ENCODE data around the gene TES. TPM values are rescaled to one million over a fixed set of nuclear protein-coding genes. Genes with fewer than 3 reads are reported as not detected.
"Not testable (repeated sequence)": the region's sequence is repeated elsewhere in the genome, so short reads cannot be mapped to it uniquely, and the experiment has no call there.

TES gene
- polyA plus RNA-seq, 1 donor = 17.0 TPM

DNA sequence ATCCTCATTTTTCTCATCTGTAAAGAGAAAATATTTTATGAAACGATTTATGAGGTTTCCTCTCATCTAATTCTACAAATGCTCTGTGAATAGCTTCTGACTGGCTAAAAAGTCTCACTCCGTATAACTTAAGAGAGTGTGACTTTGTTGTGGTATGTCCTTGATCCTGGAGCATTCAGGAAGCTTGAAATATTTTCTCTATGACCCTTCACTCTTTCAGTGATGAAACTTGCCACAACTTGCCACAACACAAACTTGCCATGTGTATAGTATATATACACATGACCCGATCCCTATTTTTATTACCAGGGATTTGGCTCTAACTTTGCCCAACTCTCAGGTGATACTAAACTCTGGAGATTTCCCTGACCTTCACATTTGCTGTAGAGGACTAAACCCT lies 74.1 kb downstream of the TES start:
- no peak for DNase-seq (ENCODE audit: low read depth)

DNA sequence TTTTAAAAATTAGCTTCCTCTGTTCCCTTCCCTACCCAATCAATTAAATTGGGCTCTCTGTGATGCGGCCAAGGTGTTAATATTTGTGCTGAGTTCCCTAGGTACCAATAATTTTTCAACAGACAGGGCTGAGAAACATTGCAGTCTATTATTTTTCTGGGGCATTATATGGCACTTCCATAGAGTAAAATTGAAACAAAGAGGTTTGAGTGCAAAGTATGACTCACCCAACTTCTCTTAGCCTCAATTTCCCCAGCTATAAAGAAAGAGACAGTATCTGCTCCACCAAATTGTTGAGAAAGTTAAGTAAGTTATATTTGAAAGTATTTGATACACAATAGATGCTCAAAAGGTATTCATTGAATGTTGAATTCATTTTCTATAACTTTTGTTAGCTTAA lies 74.9 kb downstream of the TES start:
- DNase-seq (ENCODE audit: low read depth) = no peak

DNA sequence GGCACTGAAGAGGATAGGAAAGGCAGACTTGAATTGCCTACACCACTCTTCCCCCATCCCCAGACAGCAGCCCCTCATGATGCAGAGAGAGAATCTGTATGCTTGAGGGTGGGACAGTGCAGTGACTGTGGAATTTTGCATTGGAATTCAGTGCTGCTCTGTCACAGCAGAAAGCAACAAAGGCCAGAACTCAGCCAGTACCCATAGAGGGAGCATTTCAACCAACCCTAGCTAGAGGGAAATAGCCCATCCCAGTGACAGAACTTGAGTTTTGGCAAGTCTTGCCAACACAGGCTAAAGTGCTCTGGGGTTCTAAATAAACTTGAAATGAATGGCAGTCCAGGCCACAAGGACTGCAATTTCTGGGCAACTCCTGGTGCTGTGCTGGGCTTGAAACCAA lies 80.4 kb downstream of the TES start:
- no peak for DNase-seq (ENCODE audit: low read depth)

DNA sequence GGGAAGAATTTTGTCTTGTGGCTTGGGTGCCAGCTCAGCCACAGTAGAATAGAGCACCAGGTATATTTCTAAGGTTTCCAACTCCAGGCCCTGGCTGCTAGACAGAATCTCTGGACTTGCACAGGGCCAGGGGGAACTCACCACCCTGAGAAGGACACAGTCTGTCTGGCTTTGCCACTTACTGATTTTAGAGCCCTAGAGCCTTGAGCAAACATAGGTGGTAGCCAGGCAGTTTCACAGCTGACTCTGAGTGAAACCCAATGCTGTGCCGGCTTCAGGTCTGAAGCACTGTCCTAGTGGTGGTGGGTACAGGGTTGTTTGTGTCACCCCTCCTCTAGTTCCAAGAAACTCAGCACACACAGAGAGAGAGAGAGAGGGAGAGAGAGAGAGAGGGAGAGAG lies 81.6 kb downstream of the TES start:
- DNase-seq (ENCODE audit: low read depth) = no peak

DNA sequence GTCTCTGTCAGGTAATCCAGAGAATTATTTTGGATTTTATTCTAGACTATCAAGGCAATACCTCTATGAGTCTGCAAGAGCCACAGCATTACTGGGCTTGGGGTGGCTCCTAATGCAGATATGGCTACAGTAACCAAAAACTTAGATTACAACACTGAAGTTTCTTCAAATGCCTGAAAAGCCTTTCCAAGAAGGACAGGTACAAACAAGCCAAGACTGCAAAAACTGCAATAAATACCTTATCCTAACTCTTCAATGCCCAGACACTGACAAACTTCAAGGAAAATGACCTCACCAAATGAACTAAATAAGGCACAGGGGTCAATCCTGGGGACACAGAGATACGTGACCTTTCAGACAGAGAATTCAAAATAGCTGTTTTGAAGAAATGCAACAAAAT lies 82.0 kb downstream of the TES start:
- no peak for DNase-seq (ENCODE audit: low read depth)

DNA sequence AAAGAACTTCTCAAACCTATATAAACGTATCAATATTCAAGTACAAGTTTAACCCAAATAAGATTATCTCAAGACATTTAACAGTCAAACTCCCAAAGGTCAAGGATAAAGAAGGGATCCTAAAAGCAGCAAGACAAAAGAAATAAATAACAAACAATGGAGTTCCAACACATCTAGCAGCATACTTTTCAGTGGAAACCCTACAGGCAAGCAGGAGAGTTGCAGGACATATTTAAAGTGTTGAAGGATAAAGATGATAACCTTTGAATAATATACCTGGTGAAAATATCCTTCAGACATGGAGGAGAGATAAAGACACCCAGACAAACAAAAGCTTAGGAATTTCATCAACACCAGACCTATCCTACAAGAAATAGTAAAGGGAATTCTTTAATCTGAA lies 82.8 kb downstream of the TES start:
- no peak for DNase-seq (ENCODE audit: low read depth)

DNA sequence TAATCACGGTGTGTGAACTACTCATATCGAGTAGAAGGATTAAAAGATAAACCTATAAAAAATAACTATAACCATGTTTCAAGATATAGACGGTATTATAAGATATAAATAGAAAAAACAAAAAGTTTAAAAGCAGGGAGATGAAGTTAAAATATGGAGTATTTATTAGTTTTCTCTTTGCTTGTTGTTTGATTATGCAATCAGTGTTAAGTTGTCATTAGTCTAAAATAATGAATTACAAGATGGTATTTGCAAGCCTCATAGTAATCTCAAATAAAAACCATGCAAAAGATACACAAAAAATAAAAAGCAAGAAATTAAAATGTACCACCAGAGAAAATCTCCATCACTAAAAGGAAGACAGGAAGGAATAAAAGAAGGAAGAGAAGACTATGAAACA lies 83.3 kb downstream of the TES start:
- no peak for DNase-seq (ENCODE audit: low read depth)

DNA sequence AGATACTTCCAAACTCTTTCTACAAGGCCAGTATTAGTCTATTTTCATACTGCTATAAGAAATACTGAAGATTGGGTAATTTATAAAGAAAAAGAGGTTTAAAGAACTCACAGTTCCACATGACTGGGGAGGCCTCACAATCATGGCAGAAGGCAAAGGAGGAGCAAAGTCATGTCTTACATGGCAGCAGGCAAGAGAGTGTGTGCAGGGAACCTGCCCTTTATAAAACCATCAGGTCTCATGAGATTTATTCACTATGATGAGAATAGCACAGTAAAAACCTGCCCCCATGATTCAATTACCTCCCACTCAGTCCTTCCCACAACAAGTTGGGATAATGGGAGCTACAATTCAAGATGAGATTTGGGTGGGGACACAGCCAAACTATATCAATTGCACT lies 85.6 kb downstream of the TES start:
- not testable (repeated sequence) for DNase-seq (ENCODE audit: low read depth)

DNA sequence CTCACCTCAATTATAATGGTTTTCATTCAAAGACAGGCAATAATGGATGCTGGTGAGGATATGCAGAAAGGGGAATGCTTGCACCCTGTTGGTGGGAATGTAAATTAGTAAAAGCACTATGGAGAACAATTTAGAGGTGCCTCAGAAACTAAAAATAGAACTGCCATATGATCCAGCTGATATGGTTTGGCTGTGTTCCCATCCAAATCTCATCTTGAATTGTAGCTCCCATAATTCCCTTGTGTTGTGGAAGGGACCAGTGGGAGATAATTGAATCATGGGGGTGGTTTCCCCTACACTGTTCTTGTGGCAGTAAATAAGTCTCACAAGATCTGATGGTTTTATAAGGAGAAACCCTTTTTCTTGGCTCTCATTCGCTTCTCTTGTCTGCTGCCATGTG lies 87.7 kb downstream of the TES start:
- no peak for DNase-seq (ENCODE audit: low read depth)

DNA sequence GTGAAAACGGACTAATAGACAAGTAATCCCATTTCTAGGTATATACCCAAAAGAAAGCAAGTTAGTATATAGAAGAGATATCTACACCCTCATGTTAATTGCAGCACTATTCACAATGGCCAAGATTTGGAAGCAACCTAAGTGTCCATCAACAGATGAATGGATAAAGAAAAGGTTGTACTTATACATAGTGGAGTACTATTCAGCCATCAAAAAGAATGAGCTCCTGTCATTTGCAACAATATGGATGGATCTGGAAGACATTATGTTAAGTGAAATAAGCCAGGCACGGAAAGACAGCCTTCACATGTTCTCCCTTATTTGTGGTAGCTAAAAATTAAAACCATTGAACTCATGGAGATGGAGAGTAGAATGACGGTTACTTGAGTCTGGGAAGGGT lies 88.2 kb downstream of the TES start:
- no peak for DNase-seq (ENCODE audit: low read depth)

DNA sequence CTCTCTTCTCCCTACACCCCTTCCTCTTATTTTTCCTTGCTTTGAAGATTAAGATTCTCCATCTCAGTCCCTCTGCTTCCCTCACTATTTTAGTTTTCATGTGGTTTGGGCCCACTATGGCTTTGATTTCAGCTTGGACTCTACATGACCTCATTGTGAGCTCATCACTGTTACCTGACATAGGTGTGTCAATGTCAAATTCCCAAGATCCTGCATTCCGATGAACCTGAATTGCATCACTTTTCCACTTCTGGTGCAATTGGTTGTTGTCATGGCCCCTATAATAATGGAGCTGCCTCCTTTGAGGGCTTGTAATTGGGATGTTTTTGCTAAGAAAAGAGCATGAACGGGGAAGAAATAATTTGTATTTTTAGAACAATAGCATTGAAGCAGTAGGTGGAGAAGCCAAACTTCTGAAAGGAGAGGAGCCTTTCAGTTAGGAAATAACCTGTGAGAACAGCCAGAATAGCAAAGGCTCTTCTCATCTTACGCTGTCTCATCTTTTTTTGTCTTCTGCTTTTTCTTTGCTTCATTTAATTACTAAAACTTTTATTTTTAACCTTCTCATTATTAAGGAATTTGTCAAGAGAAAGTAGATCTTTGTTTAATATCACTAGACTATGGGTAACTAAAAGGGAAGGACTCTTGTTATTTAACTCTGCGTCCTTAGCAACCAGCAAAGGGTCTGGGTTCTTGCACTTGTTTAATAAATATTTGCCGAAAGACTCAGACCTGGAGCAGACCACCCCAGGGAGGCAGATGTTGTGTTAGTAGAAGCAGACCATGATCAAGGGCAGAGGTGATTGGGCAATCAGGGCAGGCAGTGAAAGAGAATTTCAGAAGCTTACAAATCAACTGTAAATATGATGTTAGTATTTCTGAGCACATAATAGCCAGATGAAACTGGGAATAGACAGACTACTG lies 95.4 kb downstream of the TES start:
- no peak for DNase-seq (ENCODE audit: low read depth)

DNA sequence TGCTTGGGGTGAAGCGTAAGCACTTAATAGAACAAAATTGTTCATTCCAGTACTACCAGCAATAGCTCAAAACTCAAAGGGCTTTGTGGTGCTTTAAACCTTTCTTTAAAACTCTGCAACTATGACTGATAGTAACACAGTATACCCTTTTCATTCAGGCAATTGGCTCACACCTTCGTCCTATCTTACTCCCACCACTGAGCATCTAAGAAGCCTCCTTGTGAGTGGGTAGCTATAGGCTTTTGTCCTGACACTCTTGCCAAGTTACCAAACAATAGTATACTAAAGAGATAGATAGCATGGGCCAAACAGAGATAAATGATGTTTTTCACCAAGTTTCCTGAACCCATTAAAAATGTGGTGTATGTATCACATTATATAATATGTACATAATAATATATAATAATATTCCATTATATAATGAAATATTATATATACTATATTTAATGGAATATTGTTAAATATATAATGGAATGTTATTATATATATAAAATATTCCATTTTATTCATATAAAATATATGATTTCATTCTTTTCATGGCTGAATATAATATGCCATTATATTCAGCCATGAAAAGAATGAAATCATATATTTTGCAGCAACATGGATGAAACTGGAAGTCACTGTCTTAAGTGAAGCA lies 96.2 kb downstream of the TES start:
- no peak for DNase-seq (ENCODE audit: low read depth)

DNA sequence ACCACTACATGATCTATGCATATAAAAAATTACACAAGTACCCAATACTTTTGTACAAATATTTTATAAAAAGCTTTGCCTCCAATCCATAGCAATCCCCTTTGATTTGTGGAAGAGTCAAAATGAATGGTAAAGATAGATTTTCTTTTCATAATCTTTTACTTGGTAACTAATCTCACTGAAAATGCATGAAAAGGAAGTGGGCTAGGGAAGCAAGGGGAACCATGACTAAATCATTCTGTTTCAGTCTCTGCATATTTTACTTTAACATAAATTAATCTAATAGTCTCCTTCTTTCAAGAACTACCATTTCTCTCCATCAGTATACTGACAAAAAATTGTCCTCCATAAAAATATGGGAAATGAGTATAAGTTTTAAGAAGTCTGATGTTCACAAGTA lies 96.9 kb downstream of the TES start:
- DNase-seq (ENCODE audit: low read depth) = no peak

Other genes with a start within 250 kb of the TES start
- 1.2 TPM for gene TFEC, start 179.8 kb upstream of the TES start, polyA plus RNA-seq (ENCODE audit: insufficient read length)